Measurements from ENCODE around the gene COL5A2. TPM values are rescaled to one million over a fixed set of nuclear protein-coding genes. Genes with fewer than 3 reads are reported as not detected.

COL5A2 gene
- total RNA-seq, 1 donor from 2014 or later: 29.8 TPM

DNA sequence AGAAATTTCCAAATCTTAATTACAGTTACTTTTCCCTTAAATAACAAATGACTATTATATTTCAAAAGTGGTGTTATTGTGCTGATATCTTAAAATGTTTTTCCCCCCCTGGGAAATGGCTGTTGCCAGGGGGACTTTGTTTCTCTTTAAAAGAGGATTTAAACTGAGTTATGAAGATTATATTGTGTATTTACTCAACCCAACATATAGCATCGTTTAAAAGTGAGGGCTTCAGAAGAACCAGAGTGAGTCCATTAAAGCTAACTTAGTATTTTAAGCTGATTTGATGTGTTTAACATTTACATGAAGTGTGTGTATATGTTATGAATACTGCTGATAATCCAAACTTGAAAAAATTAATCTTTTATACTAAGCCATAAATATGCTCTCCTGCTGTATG lies 81.6 kb downstream of the COL5A2 start:
- no peaks in the 10 kb centered on the region for H3K9me3 ChIP-seq
- H3K36me3 ChIP-seq: no peaks in the 10 kb centered on the region
- no peaks in the 10 kb centered on the region for H3K4me1 ChIP-seq
- H3K27me3 ChIP-seq: no peaks in the 10 kb centered on the region
- TF ChIP-seq, protein P1, sequence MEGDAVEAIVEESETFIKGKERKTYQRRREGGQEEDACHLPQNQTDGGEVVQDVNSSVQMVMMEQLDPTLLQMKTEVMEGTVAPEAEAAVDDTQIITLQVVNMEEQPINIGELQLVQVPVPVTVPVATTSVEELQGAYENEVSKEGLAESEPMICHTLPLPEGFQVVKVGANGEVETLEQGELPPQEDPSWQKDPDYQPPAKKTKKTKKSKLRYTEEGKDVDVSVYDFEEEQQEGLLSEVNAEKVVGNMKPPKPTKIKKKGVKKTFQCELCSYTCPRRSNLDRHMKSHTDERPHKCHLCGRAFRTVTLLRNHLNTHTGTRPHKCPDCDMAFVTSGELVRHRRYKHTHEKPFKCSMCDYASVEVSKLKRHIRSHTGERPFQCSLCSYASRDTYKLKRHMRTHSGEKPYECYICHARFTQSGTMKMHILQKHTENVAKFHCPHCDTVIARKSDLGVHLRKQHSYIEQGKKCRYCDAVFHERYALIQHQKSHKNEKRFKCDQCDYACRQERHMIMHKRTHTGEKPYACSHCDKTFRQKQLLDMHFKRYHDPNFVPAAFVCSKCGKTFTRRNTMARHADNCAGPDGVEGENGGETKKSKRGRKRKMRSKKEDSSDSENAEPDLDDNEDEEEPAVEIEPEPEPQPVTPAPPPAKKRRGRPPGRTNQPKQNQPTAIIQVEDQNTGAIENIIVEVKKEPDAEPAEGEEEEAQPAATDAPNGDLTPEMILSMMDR (IDR thresholded peaks at IDR 0.05): no peak
- intact Hi-C loops (cut with DNase I): no loop called here
- DNase-seq (no peak), ATAC-seq (no peak)
- no peak overlapping the region for H3K4me3 ChIP-seq
- no peak overlapping the region for H3K27ac ChIP-seq

DNA sequence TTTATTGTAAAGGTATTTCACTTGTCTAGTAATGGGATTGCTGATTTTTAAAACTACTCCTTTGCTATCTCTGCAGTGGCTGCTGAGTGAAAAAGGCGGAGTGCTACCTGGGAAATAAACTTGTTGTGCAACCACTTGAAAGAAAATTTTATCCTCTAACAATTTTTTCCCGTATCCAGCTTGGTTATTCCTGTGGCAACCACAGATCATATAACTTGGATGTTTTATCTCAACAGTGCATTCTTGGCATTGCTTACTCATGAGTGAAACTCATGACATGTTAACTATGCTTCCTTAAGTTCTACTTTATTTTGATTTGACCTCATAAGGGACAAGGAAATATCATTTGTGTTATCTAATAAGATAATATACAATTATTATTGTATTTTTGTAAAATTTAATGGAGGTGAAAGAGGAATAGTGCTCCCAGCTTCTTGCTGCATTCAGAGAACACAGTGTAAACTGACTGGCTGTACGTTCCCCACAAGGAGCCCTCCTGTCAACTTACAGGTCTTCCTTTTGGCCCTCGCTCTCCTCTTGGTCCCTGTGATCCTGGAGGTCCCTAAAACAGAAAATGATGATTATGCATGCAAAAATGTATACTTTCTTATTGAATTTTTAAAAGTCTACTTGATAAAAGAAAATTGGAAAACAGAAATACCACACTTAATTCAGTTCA lies 82.7 kb downstream of the COL5A2 start:
- intact Hi-C loops (cut with DNase I): no loop called here
- Histone ChIP-seq H3K4me3 (no peak overlapping the region), H3K9me3 (no peaks in the 10 kb centered on the region), H3K4me1 (no peaks in the 10 kb centered on the region), H3K27me3 (no peaks in the 10 kb centered on the region), H3K36me3 (no peaks in the 10 kb centered on the region), H3K27ac (no peak overlapping the region)
- no peak for ATAC-seq
- no peak for DNase-seq
- TF ChIP-seq, protein P1 (IDR thresholded peaks at IDR 0.05): no peak

DNA sequence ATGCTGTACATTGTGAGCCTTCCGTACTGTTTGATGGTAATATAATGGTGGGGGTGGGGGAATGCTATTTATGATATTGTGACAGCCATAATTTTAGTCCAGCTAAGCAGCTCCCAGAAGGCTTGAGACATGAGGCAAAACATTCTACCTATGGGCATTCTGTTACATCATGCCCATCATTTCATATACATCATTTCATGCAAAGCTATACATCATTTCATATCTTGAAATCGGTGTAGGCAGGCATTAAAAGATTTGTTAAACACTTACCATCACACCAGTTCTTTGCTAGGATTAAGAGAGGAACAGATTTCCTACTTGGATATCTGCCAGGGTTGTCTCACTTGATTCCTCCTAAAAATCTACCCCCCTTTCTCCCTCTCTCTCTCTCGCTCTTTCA lies 84.5 kb downstream of the COL5A2 start:
- no peak for DNase-seq
- H3K27ac ChIP-seq: no peak overlapping the region
- TF ChIP-seq, protein P1 (IDR thresholded peaks at IDR 0.05): no peak
- ATAC-seq: no peak
- no peaks in the 10 kb centered on the region for H3K9me3 ChIP-seq
- H3K36me3 ChIP-seq: no peaks in the 10 kb centered on the region
- H3K4me1 ChIP-seq: no peaks in the 10 kb centered on the region
- no peaks in the 10 kb centered on the region for H3K27me3 ChIP-seq
- H3K4me3 ChIP-seq: no peak overlapping the region
- intact Hi-C loops (cut with DNase I): no loop called here

DNA sequence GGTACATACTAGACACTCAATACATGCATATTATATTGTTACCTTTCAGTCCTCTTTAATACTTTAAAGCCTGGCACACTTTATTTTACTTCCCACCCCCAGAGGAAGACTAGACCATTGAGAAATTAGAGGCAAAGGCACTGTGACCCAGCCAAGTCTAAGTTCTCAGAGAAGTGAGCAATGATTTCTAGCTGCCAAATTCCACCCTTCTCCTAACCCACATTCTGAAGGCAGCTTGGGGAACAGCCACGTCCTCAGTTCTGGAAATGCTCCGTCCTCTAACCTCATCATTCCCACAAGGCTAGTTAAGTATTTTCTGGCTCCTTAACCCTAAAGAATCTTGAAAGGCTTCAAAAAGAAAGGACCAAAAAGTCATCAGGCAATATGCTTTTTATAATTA lies 86.6 kb downstream of the COL5A2 start:
- no peak overlapping the region for H3K4me3 ChIP-seq
- H3K9me3 ChIP-seq: no peaks in the 10 kb centered on the region
- no peaks in the 10 kb centered on the region for H3K4me1 ChIP-seq
- no peaks in the 10 kb centered on the region for H3K36me3 ChIP-seq
- no peak overlapping the region for H3K27ac ChIP-seq
- no peak for DNase-seq
- H3K27me3 ChIP-seq: no peaks in the 10 kb centered on the region
- TF ChIP-seq, protein P1 (IDR thresholded peaks at IDR 0.05): no peak
- intact Hi-C loops (cut with DNase I): no loop called here
- peak; percentile 53 for ATAC-seq

DNA sequence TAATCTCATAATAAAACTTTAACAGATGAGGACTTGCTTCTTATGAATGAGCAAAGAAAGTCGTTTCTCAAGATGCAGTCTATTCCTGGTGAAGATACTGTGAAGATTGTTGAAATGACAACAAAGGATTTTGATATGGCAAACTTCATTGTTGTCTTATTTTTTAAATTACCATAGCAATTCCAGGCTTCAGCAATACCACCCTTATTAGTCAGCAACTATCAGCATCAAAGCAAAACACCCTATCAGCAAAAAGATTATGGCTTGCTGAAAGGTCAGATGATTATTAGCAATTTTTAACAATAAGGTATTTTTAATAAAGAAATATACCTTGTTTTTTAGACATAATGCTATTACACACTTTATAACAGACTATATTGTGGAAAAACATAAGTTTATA lies 88.3 kb downstream of the COL5A2 start:
- intact Hi-C loops (cut with DNase I): no loop called here
- no peaks in the 10 kb centered on the region for H3K36me3 ChIP-seq
- H3K27ac ChIP-seq: no peak overlapping the region
- H3K4me3 ChIP-seq: no peak overlapping the region
- H3K4me1 ChIP-seq: no peaks in the 10 kb centered on the region
- DNase-seq (no peak), ATAC-seq (no peak)
- no peaks in the 10 kb centered on the region for H3K9me3 ChIP-seq
- no peaks in the 10 kb centered on the region for H3K27me3 ChIP-seq
- TF ChIP-seq, protein P1 (IDR thresholded peaks at IDR 0.05): no peak

Measured in upper lobe of right lung (tissue), 1 donor.